ENCODE data around the gene EXOC2.

GRCh38 chr6:497258-497657 is 195.7 kb downstream of the EXOC2 start:
- no peak for TF ChIP-seq CTCF (IDR thresholded peaks at IDR 0.05)
- no peak for TF ChIP-seq EZH2 (IDR thresholded peaks at IDR 0.05)
- no peak for TF ChIP-seq EZH2phosphoT487 (IDR thresholded peaks at IDR 0.05)
